Tibial nerve (tissue), 4 donors: ENCODE measurements around the gene ZNF827. TPM values are rescaled to one million over a fixed set of nuclear protein-coding genes. Genes with fewer than 3 reads are reported as not detected.

Experiments
- DNase-seq, 2 donors: peaks; one replicate each; pipeline ENCODE4 v3.0.0-alpha.2; 2019; ENCODE audit warnings: low spot score in 2 of 2
- H3K27ac ChIP-seq, 4 donors: fragments of 200-600 bp; sonication (generic) in 3 of 4; one replicate each; pipeline ENCODE4 v1.5.1; 2017 to 2019; ENCODE audit warnings: mild to moderate bottlenecking in 1 of 4
- H3K27me3 ChIP-seq, 2 donors: fragments of 200-600 bp; sonication (generic) in 1 of 2; one replicate each; pipeline versions ENCODE4 v1.5.1 to v1.6.0; 2017 to 2019
- H3K36me3 ChIP-seq, 3 donors: fragments of 200-600 bp; sonication (generic); one replicate each; pipeline ENCODE4 v1.5.1; 2018 to 2019
- H3K4me1 ChIP-seq, 4 donors: fragments of 200-600 bp; sonication (generic) in 3 of 4; one replicate each; pipeline ENCODE4 v1.5.1; 2017 to 2019
- H3K4me3 ChIP-seq, 4 donors: fragments of 200-600 bp; sonication (generic) in 3 of 4; one replicate each; pipeline ENCODE4 v1.5.1; 2017 to 2019; ENCODE audit warnings: mild to moderate bottlenecking in 1 of 4, moderate library complexity in 1 of 4
- H3K9me3 ChIP-seq, 4 donors: fragments of 200-600 bp; sonication (generic) in 3 of 4; one replicate each; pipeline ENCODE4 v1.5.1; 2017 to 2019
- CTCF ChIP-seq, 5 experiments: fragments of 200-600 bp in 3 of 5; fragments of 450-650 bp in 2 of 5; sonication (generic) in 3 of 5; IDR thresholded peaks; one replicate each; pipeline ENCODE4 v1.5.1; 2016 to 2019; ENCODE audit warnings: antibody characterized with exemption in 5 of 5, mild to moderate bottlenecking in 3 of 5, moderate library complexity in 2 of 5
- EP300 ChIP-seq, 2 donors: sonication (generic); formaldehyde crosslinking; IDR thresholded peaks; one replicate each; pipeline ENCODE4 v1.6.1; 2017; ENCODE audit warnings: antibody characterized with exemption in 2 of 2, mild to moderate bottlenecking in 1 of 2
- POLR2A ChIP-seq, 2 donors: fragments of 450-650 bp; IDR thresholded peaks; one replicate each; pipeline ENCODE4 v1.6.1; 2017; ENCODE audit warnings: antibody characterized with exemption in 2 of 2, mild to moderate bottlenecking in 2 of 2, moderate library complexity in 2 of 2
- WGBS, 2 donors: methylation state at CpG; one replicate each; pipeline ENCODE4 v1.1.5; 2018; 5-methylcytosine and 5-hydroxymethylcytosine counted together
- total RNA-seq, 4 donors: library from RNA; depleted of rRNA; stranded (reverse); fragments of >200 nt; gene quantifications; one replicate each; pipeline ENCODE4 v1.1.0, GENCODE V29; 2016

Gene ZNF827
- total RNA-seq, 4 donors from 2014 or later, result 3.7 to 10.0 (median 6.4) TPM

- Histone ChIP-seq H3K27ac (no peak overlapping the region), H3K4me3 (no peak overlapping the region), H3K9me3 (no peaks in the 10 kb centered on the region), H3K4me1 (peaks cover 0 to 15% (median 0%) of the 10 kb centered on the region in 4 donors), H3K27me3 (no peaks in the 10 kb centered on the region), H3K36me3 (no peaks in the 10 kb centered on the region)
- no peak for DNase-seq
- no peak for TF ChIP-seq CTCF (IDR thresholded peaks at IDR 0.05)
- TF ChIP-seq POLR2A (IDR thresholded peaks at IDR 0.05), result no peak
- no peak for TF ChIP-seq EP300 (IDR thresholded peaks at IDR 0.05)
- 93 to 98% methylated on average over 1 of the region's 1 CpG for WGBS, 2 donors
Observed at GRCh38 chr4:145884775-145885174, 53.8 kb downstream of the ZNF827 start.

GRCh38 chr4:145883101-145883694 lies 55.4 kb downstream of the ZNF827 start:
- Histone ChIP-seq H3K4me1 (peaks cover 0 to 25% (median 0%) of the 10 kb centered on the region in 4 donors), H3K27me3 (no peaks in the 10 kb centered on the region), H3K9me3 (no peaks in the 10 kb centered on the region), H3K27ac (no peak overlapping the region), H3K36me3 (no peaks in the 10 kb centered on the region), H3K4me3 (no peak overlapping the region)
- TF ChIP-seq POLR2A (IDR thresholded peaks at IDR 0.05), result no peak
- no peak for DNase-seq
- 84% methylated on average over 4 of the region's 4 CpGs for WGBS, 2 donors

GRCh38 chr4:145882604-145883003 lies 56.0 kb downstream of the ZNF827 start:
- TF ChIP-seq CTCF (IDR thresholded peaks at IDR 0.05) (no peak), POLR2A (IDR thresholded peaks at IDR 0.05) (no peak), EP300 (IDR thresholded peaks at IDR 0.05) (no peak)
- no peak overlapping the region for H3K4me3 ChIP-seq
- H3K27ac ChIP-seq, result no peak overlapping the region
- 87 to 89% methylated on average over 7 of the region's 7 CpGs for WGBS, 2 donors
- DNase-seq, result no peak
- no peaks in the 10 kb centered on the region for H3K36me3 ChIP-seq
- H3K9me3 ChIP-seq, result no peaks in the 10 kb centered on the region
- peaks cover 0 to 21% (median 0%) of the 10 kb centered on the region in 4 donors for H3K4me1 ChIP-seq
- no peaks in the 10 kb centered on the region for H3K27me3 ChIP-seq

- Histone ChIP-seq H3K27me3 (no peaks in the 10 kb centered on the region), H3K36me3 (no peaks in the 10 kb centered on the region), H3K4me1 (peaks cover 0 to 16% (median 0%) of the 10 kb centered on the region in 4 donors), H3K27ac (no peak overlapping the region), H3K4me3 (no peak overlapping the region), H3K9me3 (no peaks in the 10 kb centered on the region)
- no peak for DNase-seq
- no peak for TF ChIP-seq EP300 (IDR thresholded peaks at IDR 0.05)
- TF ChIP-seq CTCF (IDR thresholded peaks at IDR 0.05), result no peak
- 84 to 85% methylated on average over 8 of the region's 8 CpGs for WGBS, 2 donors
Observed at GRCh38 chr4:145881989-145882388, 56.6 kb downstream of the ZNF827 start.

- WGBS, 2 donors, result 90% methylated on average over 4 of the region's 4 CpGs
- H3K4me3 ChIP-seq, result no peak overlapping the region
- H3K4me1 ChIP-seq, result peaks cover 0 to 12% (median 0%) of the 10 kb centered on the region in 4 donors
Observed at GRCh38 chr4:145881576-145881975, 57.0 kb downstream of the ZNF827 start.

More at GRCh38 chr4:145881576-145881975, 57.0 kb downstream of the ZNF827 start:
- Histone ChIP-seq H3K36me3 (no peaks in the 10 kb centered on the region), H3K27ac (no peak overlapping the region), H3K9me3 (no peaks in the 10 kb centered on the region), H3K27me3 (no peaks in the 10 kb centered on the region)
- DNase-seq, result no peak
- TF ChIP-seq POLR2A (IDR thresholded peaks at IDR 0.05) (no peak), EP300 (IDR thresholded peaks at IDR 0.05) (no peak), CTCF (IDR thresholded peaks at IDR 0.05) (no peak)
